WTC11 (cell line): ENCODE measurements around the gene SPOCK1. TPM values are rescaled to one million over a fixed set of nuclear protein-coding genes. Genes with fewer than 3 reads are reported as not detected.

Source experiments
- ATAC-seq: fragments of 200-7000 bp; cut with Tn5 transposase; 2 replicates; pipeline ENCODE4 v1.10.0; 2021; ENCODE audit warnings: mild to moderate bottlenecking, moderate library complexity
- CTCF ChIA-PET: fragments of 300-600 bp; sonication (Branson Sonifier 250); formaldehyde crosslinking; loops from one replicate; lab custom pipeline; 2021; ENCODE audit warnings: antibody characterized with exemption; lab: Charles Lee
- POLR2A ChIA-PET: fragments of 350-600 bp; sonication (Branson Sonifier 250); formaldehyde crosslinking; loops from one replicate; lab custom pipeline; 2021; ENCODE audit warnings: antibody characterized with exemption; lab: Charles Lee
- DNase-seq: peaks from one replicate; pipeline ENCODE4 v3.0.0; 2021; ENCODE audit warnings: low spot score
- H3K27ac Mint-ChIP-seq: 2 replicates; pipeline ENCODE4 v1.8.0; 2021; ENCODE audit warnings: mixed read lengths
- H3K27me3 Mint-ChIP-seq: 2 replicates; pipeline ENCODE4 v1.8.0; 2021; ENCODE audit warnings: low read depth, mild to moderate bottlenecking, moderate library complexity, mixed read lengths
- H3K36me3 Mint-ChIP-seq: 2 replicates; pipeline ENCODE4 v1.8.0; 2021; ENCODE audit warnings: mixed read lengths
- H3K4me1 Mint-ChIP-seq: 2 replicates; pipeline ENCODE4 v1.8.0; 2022; ENCODE audit warnings: mixed read lengths
- H3K4me3 Mint-ChIP-seq: 2 replicates; pipeline ENCODE4 v1.8.0; 2021; ENCODE audit warnings: mild to moderate bottlenecking, moderate library complexity, mixed read lengths
- H3K9me3 Mint-ChIP-seq: 2 replicates; pipeline ENCODE4 v1.8.0; 2021; ENCODE audit warnings: mixed read lengths
- ATF1 ChIP-seq: sonication (generic); formaldehyde crosslinking; IDR thresholded peaks from 2 replicates; pipeline ENCODE4 v1.8.1; 2023; ENCODE audit warnings: mild to moderate bottlenecking, moderate library complexity, missing genetic modification reagents
- CREB1 ChIP-seq: sonication (generic); formaldehyde crosslinking; IDR thresholded peaks from 2 replicates; pipeline ENCODE4 v1.8.0; 2023; ENCODE audit warnings: mild to moderate bottlenecking, missing genetic modification reagents
- E2F1 ChIP-seq: sonication (generic); formaldehyde crosslinking; IDR thresholded peaks from 2 replicates; pipeline ENCODE4 v1.8.0; 2022; ENCODE audit warnings: mild to moderate bottlenecking, missing genetic modification reagents
- ELF4 ChIP-seq: sonication (generic); formaldehyde crosslinking; IDR thresholded peaks from 2 replicates; pipeline ENCODE4 v1.8.1; 2022; ENCODE audit warnings: low read depth, mild to moderate bottlenecking, moderate library complexity, missing genetic modification reagents
- GABPB1 ChIP-seq: sonication (generic); formaldehyde crosslinking; IDR thresholded peaks from 2 replicates; pipeline ENCODE4 v1.8.1; 2023; ENCODE audit warnings: mild to moderate bottlenecking, missing genetic modification reagents
- HMGA2 ChIP-seq: fragments of 250-450 bp; sonication (Bioruptor Pico); IDR thresholded peaks from 2 replicates; pipeline ENCODE4 v1.4.0; 2021; ENCODE audit warnings: mild to moderate bottlenecking, moderate library complexity
- IRF2 ChIP-seq: sonication (generic); formaldehyde crosslinking; IDR thresholded peaks from 2 replicates; pipeline ENCODE4 v1.8.0; 2022; ENCODE audit warnings: low read depth, missing genetic modification reagents, borderline replicate concordance
- JUN ChIP-seq: sonication (generic); formaldehyde crosslinking; IDR thresholded peaks from 2 replicates; pipeline ENCODE4 v1.8.0; 2023; ENCODE audit warnings: mild to moderate bottlenecking, missing genetic modification reagents
- NFATC4 ChIP-seq: fragments of 250-450 bp; sonication (Bioruptor Pico); IDR thresholded peaks from 2 replicates; pipeline ENCODE4 v1.9.0; 2021; ENCODE audit warnings: mild to moderate bottlenecking
- NR3C1 ChIP-seq: sonication (generic); formaldehyde crosslinking; conservative IDR thresholded peaks from 2 replicates; pipeline ENCODE4 v1.8.1; 2023; ENCODE audit warnings: low read depth, mild to moderate bottlenecking, missing genetic modification reagents
- OVOL2 ChIP-seq: fragments of 250-450 bp; sonication (Bioruptor Pico); IDR thresholded peaks from 2 replicates; pipeline ENCODE4 v1.9.0; 2021; ENCODE audit warnings: mild to moderate bottlenecking, borderline replicate concordance
- RELA ChIP-seq: sonication (generic); formaldehyde crosslinking; IDR thresholded peaks from 2 replicates; pipeline ENCODE4 v1.8.1; 2022; ENCODE audit warnings: missing genetic modification reagents, mild to moderate bottlenecking, borderline replicate concordance
- SMAD3 ChIP-seq: sonication (generic); formaldehyde crosslinking; IDR thresholded peaks from 2 replicates; pipeline ENCODE4 v1.8.0; 2022; ENCODE audit warnings: missing genetic modification reagents, mild to moderate bottlenecking, borderline replicate concordance
- TEAD4 ChIP-seq: sonication (generic); formaldehyde crosslinking; IDR thresholded peaks from 2 replicates; pipeline ENCODE4 v1.8.0; 2022; ENCODE audit warnings: mild to moderate bottlenecking, missing genetic modification reagents
- ZNF317 ChIP-seq: sonication (generic); formaldehyde crosslinking; IDR thresholded peaks from 2 replicates; pipeline ENCODE4 v1.8.1; 2023; ENCODE audit warnings: low read depth, mild to moderate bottlenecking, moderate library complexity, missing genetic modification reagents, borderline replicate concordance
- ZNF416 ChIP-seq: fragments of 250-450 bp; sonication (Bioruptor Pico); IDR thresholded peaks from 2 replicates; pipeline ENCODE4 v1.9.0; 2021; ENCODE audit warnings: mild to moderate bottlenecking, inconsistent platforms
- ZNF423 ChIP-seq: fragments of 250-450 bp; sonication (Bioruptor Pico); IDR thresholded peaks from 2 replicates; pipeline ENCODE4 v2.1.2; 2022; ENCODE audit warnings: mild to moderate bottlenecking, moderate library complexity
- ZNF425 ChIP-seq: fragments of 250-450 bp; sonication (Bioruptor Pico); conservative IDR thresholded peaks from 2 replicates; pipeline ENCODE4 v1.9.0; 2021; ENCODE audit warnings: mild to moderate bottlenecking
- total RNA-seq: library from RNA; stranded (reverse); gene quantifications from 3 replicates; pipeline ENCODE4 v1.2.3, GENCODE V29; 2021
- TF ChIP-seq, protein P1 (sequence below): sonication (generic); formaldehyde crosslinking; IDR thresholded peaks from 2 replicates; pipeline ENCODE4 v1.8.1; 2023; ENCODE audit warnings: mild to moderate bottlenecking, missing genetic modification reagents
- TF ChIP-seq, protein P2 (sequence below): sonication (generic); formaldehyde crosslinking; IDR thresholded peaks from 2 replicates; pipeline ENCODE4 v1.8.1; 2022; ENCODE audit warnings: missing genetic modification reagents, borderline replicate concordance
- TF ChIP-seq, protein P3 (sequence below): sonication (generic); formaldehyde crosslinking; conservative IDR thresholded peaks from 2 replicates; pipeline ENCODE4 v1.8.1; 2023; ENCODE audit warnings: mild to moderate bottlenecking, low read depth, missing genetic modification reagents, moderate library complexity
- TF ChIP-seq, protein P4 (sequence below): fragments of 250-450 bp; sonication (Bioruptor Pico); IDR thresholded peaks from 2 replicates; pipeline ENCODE4 v1.9.0; 2021; ENCODE audit warnings: mild to moderate bottlenecking
- TF ChIP-seq, protein P5 (sequence below): sonication (generic); formaldehyde crosslinking; IDR thresholded peaks from 2 replicates; pipeline ENCODE4 v1.8.1; 2023; ENCODE audit warnings: mild to moderate bottlenecking, missing genetic modification reagents, moderate library complexity

Gene SPOCK1
- total RNA-seq, 1 experiment from 2014 or later = 15.2 TPM

GRCh38 chr5:137097203-137097602 is 401.9 kb downstream of the SPOCK1 start (continued):
- TF ChIP-seq, protein P1, sequence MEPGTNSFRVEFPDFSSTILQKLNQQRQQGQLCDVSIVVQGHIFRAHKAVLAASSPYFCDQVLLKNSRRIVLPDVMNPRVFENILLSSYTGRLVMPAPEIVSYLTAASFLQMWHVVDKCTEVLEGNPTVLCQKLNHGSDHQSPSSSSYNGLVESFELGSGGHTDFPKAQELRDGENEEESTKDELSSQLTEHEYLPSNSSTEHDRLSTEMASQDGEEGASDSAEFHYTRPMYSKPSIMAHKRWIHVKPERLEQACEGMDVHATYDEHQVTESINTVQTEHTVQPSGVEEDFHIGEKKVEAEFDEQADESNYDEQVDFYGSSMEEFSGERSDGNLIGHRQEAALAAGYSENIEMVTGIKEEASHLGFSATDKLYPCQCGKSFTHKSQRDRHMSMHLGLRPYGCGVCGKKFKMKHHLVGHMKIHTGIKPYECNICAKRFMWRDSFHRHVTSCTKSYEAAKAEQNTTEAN (CRISPR knock-in tag) = no peak
- no peak for TF ChIP-seq E2F1 (CRISPR knock-in tag)
- TF ChIP-seq SMAD3 = no peak
- TF ChIP-seq GABPB1 (CRISPR knock-in tag) = no peak
- TF ChIP-seq ELF4 (CRISPR knock-in tag) = no peak
- TF ChIP-seq HMGA2 (CRISPR knock-in tag) = no peak
- TF ChIP-seq TEAD4 (CRISPR knock-in tag) = no peak
- TF ChIP-seq IRF2 (CRISPR knock-in tag) = no peak
- TF ChIP-seq, protein P2, sequence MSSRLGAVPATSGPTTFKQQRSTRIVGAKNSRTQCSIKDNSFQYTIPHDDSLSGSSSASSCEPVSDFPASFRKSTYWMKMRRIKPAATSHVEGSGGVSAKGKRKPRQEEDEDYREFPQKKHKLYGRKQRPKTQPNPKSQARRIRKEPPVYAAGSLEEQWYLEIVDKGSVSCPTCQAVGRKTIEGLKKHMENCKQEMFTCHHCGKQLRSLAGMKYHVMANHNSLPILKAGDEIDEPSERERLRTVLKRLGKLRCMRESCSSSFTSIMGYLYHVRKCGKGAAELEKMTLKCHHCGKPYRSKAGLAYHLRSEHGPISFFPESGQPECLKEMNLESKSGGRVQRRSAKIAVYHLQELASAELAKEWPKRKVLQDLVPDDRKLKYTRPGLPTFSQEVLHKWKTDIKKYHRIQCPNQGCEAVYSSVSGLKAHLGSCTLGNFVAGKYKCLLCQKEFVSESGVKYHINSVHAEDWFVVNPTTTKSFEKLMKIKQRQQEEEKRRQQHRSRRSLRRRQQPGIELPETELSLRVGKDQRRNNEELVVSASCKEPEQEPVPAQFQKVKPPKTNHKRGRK (CRISPR knock-in tag) = no peak
- TF ChIP-seq ZNF425 (CRISPR knock-in tag) = no peak
- TF ChIP-seq NFATC4 = no peak

- CTCF ChIA-PET = interaction anchor here (1.1 kb wide), 1 partner anchor 224 kb away, joined by 3 read pairs; no protein-coding TSS in a partner anchor
- Mint-ChIP-seq H3K4me1 (peaks cover 17% of the 10 kb centered on the region), H3K9me3 (no peaks in the 10 kb centered on the region), H3K27ac (no peak overlapping the region), H3K4me3 (no peak overlapping the region), H3K27me3 (no peaks in the 10 kb centered on the region), H3K36me3 (no peaks in the 10 kb centered on the region)
- no peak for DNase-seq
- ATAC-seq = no peak
- POLR2A ChIA-PET = no interaction called here
- no peak for TF ChIP-seq IRF2 (CRISPR knock-in tag)
- no peak for TF ChIP-seq ATF1 (CRISPR knock-in tag)
- TF ChIP-seq, protein P3, sequence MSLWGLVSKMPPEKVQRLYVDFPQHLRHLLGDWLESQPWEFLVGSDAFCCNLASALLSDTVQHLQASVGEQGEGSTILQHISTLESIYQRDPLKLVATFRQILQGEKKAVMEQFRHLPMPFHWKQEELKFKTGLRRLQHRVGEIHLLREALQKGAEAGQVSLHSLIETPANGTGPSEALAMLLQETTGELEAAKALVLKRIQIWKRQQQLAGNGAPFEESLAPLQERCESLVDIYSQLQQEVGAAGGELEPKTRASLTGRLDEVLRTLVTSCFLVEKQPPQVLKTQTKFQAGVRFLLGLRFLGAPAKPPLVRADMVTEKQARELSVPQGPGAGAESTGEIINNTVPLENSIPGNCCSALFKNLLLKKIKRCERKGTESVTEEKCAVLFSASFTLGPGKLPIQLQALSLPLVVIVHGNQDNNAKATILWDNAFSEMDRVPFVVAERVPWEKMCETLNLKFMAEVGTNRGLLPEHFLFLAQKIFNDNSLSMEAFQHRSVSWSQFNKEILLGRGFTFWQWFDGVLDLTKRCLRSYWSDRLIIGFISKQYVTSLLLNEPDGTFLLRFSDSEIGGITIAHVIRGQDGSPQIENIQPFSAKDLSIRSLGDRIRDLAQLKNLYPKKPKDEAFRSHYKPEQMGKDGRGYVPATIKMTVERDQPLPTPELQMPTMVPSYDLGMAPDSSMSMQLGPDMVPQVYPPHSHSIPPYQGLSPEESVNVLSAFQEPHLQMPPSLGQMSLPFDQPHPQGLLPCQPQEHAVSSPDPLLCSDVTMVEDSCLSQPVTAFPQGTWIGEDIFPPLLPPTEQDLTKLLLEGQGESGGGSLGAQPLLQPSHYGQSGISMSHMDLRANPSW (CRISPR knock-in tag) = no peak
- TF ChIP-seq ZNF423 (CRISPR knock-in tag) = no peak
- TF ChIP-seq, protein P4, sequence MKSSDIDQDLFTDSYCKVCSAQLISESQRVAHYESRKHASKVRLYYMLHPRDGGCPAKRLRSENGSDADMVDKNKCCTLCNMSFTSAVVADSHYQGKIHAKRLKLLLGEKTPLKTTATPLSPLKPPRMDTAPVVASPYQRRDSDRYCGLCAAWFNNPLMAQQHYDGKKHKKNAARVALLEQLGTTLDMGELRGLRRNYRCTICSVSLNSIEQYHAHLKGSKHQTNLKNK (CRISPR knock-in tag) = no peak
- TF ChIP-seq OVOL2 = no peak
- no peak for TF ChIP-seq ZNF416 (CRISPR knock-in tag)
- no peak for TF ChIP-seq NR3C1 (CRISPR knock-in tag)
- no peak for TF ChIP-seq CREB1 (CRISPR knock-in tag)
- no peak for TF ChIP-seq RELA
- TF ChIP-seq JUN (CRISPR knock-in tag) = no peak
- TF ChIP-seq, protein P1 (CRISPR knock-in tag) = no peak
- no peak for TF ChIP-seq ZNF317 (CRISPR knock-in tag)
- TF ChIP-seq SMAD3 = no peak
- TF ChIP-seq, protein P5, sequence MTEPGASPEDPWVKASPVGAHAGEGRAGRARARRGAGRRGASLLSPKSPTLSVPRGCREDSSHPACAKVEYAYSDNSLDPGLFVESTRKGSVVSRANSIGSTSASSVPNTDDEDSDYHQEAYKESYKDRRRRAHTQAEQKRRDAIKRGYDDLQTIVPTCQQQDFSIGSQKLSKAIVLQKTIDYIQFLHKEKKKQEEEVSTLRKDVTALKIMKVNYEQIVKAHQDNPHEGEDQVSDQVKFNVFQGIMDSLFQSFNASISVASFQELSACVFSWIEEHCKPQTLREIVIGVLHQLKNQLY (CRISPR knock-in tag) = no peak
Measured at GRCh38 chr5:137096149-137097103, 402.7 kb downstream of the SPOCK1 start.
